ENCODE measurements around the gene CLDN9. TPM values are rescaled to one million over a fixed set of nuclear protein-coding genes. Genes with fewer than 3 reads are reported as not detected.

The CLDN9 gene
- total RNA-seq, 1 experiment from 2014 or later = not detected

DNA sequence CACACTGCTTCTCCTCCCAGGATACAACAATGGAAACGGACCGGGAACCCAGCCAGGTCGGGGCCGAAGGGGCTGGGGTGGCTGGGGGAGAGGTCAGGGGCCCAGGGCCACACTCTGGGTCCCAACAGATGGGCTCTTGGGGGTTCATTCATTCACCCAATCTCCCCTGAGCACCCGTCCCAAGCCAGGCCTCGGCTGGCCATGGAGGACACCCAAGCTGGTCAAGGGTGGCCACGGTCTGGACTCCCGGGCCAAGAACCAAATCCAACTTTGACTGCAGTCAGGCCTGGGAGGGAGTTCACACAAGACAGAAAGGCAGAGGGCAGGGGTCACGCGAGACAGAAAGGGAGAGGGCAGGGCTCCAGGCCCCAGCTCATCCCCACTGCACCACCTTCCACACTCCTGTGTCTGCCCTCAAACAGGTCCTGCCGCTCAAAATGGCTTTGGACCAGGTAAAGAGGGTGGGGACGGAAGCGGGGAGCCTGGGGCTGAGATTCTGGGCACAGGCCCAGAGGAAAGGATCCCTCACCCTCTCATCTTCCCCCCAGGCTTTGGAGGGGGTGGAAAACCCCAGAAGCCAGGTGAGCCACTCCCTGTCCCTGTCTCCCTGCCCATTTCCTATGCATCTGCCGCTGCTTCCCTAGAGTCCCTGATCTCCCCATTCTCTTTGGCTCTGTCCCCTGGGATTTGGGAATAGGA, 20.2 kb upstream of the CLDN9 start:
- no peak for DNase-seq (ENCODE audit: low read depth in 1 of 2, low spot score in 2 of 2)
- Histone ChIP-seq H3K27ac (no peak overlapping the region), H3K27me3 (replicated peaks) (peaks cover 25% of the 10 kb centered on the region), H3K4me3 (no peak overlapping the region), H3K9me3 (replicated peaks) (no peaks in the 10 kb centered on the region), H3K4me1 (replicated peaks) (no peaks in the 10 kb centered on the region), H3K36me3 (no peaks in the 10 kb centered on the region)

DNA sequence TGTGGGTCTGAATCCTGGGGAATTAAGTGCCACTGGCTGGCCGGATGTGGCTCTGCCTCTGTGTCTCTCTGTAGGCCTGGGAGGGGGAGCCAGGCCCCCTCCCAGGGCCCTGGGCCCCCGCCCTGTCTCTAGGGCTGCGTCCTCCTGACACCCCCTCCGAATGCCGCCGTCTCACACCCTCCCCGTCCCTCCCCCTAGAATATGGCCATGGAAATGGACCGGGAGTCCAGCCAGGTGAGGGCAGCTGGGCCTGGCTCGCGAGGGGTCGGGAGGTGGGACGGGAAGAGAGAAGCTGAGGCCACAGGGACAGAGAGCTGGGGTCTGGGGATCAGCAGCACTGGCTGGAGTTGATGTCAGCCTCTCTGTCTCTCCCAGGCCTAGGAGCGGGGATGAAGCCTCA, 16.4 kb upstream of the CLDN9 start:
- H3K27ac ChIP-seq = no peak overlapping the region
- H3K9me3 ChIP-seq (replicated peaks) = no peaks in the 10 kb centered on the region
- DNase-seq (ENCODE audit: low read depth in 1 of 2, low spot score in 2 of 2) = no peak
- H3K27me3 ChIP-seq (replicated peaks) = peaks cover 54% of the 10 kb centered on the region
- no peaks in the 10 kb centered on the region for H3K4me1 ChIP-seq (replicated peaks)
- H3K4me3 ChIP-seq = no peak overlapping the region
- no peaks in the 10 kb centered on the region for H3K36me3 ChIP-seq

DNA sequence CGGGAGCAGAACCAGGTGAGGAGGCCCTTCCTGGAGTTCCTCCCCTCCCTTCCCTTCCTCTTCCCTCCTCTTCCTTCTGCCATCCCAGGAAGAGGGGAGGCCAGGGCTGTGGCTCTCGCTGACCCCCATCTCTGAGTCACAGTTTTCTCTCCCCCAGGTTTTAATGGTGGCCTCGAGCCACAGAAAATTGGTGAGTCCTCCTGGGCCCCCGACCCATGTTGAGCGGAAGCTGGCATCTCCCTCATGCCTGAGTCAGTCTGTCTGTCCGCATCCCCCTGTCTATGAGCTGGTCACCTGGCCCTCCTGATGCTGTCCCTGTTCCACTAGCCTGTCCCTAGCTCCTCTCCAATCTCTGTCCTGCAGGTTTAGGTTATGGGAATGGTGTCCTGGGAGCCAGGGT, 12.8 kb upstream of the CLDN9 start:
- Histone ChIP-seq H3K36me3 (no peaks in the 10 kb centered on the region), H3K27ac (no peak overlapping the region), H3K27me3 (replicated peaks) (peaks cover 68% of the 10 kb centered on the region), H3K4me3 (no peak overlapping the region), H3K9me3 (replicated peaks) (no peaks in the 10 kb centered on the region), H3K4me1 (replicated peaks) (no peaks in the 10 kb centered on the region)
- no peak for DNase-seq (ENCODE audit: low read depth in 1 of 2, low spot score in 2 of 2)

DNA sequence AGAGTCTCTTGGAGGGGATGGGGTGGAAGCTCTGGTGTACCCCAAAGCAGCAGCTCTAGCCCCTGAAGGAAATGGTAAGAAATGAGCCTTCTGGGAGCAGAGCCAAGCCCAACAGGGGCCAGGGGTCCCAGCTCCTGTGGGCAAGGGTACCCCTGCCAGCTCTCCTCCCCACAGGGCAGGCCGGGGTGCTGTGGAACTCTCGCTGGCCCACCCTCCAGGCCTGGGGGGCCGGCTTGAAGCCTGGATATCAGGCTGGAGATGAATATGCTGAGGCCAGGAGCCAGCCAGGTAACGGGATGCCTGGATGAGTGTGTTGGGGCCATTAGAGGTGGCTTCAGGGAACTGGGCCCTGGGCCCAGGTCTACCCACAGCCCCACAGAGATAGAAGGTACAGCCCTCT, 12.2 kb upstream of the CLDN9 start:
- Histone ChIP-seq H3K9me3 (replicated peaks) (no peaks in the 10 kb centered on the region), H3K36me3 (no peaks in the 10 kb centered on the region), H3K27ac (no peak overlapping the region), H3K4me1 (replicated peaks) (no peaks in the 10 kb centered on the region), H3K4me3 (no peak overlapping the region), H3K27me3 (replicated peaks) (peaks cover 74% of the 10 kb centered on the region)
- DNase-seq (ENCODE audit: low read depth in 1 of 2, low spot score in 2 of 2) = no peak

DNA sequence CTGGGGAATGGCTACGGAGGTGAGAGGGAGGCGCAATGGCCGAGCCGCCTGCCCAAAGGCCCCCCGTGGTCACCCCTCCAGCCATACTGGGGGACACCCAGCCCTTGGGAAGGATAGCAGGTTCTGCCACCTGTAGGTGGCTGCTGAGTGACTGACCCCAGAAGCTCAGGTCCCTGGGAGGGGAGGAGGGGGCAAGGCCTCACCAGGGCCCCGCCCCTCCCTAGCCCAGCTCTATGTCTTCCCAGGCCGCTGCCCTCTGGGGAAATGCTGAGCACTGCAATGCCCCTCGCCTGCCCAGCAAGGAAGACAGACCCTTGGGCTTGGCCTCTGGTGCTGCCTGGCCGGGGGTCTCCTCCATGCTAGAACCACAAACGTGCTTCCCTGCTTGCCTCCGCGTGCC, 11.4 kb upstream of the CLDN9 start:
- H3K27ac ChIP-seq = no peak overlapping the region
- no peaks in the 10 kb centered on the region for H3K36me3 ChIP-seq
- DNase-seq (ENCODE audit: low read depth in 1 of 2, low spot score in 2 of 2) = no peak
- H3K9me3 ChIP-seq (replicated peaks) = no peaks in the 10 kb centered on the region
- no peaks in the 10 kb centered on the region for H3K4me1 ChIP-seq (replicated peaks)
- H3K4me3 ChIP-seq = no peak overlapping the region
- peaks cover 78% of the 10 kb centered on the region for H3K27me3 ChIP-seq (replicated peaks)

DNA sequence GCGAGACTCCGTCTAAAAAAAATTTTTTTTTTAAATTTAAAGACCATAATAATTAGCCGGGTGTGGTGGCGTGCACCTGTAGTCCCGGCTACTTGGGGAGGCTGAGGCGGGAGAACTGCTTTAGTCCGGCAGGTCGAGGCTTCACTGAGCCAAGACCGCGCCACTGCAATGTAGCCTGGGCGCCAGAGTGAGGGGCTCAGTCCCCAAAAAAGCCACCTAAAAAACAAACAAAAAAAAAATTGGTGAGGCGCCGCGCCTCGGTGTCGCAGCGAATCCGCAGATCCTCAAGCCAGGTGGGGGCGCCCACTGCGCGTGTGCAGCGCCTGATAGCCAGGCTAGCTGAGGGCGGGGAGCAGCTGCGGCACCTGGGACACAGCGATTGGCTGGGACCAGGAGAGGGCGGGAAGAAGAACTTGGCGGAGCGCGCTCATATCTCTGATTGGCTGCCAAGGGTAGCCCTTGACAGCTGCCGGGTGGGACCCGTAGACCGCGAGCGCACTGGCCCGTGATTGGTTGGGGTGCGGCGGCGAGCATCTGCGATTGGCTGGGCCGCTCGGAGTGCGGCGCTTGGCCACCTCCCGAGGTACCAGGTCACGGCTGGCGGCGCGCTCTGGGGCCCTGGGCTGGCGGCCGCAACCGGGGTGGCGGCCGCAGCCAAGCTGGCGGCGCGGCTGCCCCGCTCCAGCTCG, 9.0 kb upstream of the CLDN9 start:
- Histone ChIP-seq H3K9me3 (replicated peaks) (no peaks in the 10 kb centered on the region), H3K27ac (no peak overlapping the region), H3K4me3 (no peak overlapping the region; the same call in 1 of the 2 replicates), H3K27me3 (replicated peaks) (peaks cover 79% of the 10 kb centered on the region), H3K4me1 (replicated peaks) (no peaks in the 10 kb centered on the region), H3K36me3 (no peaks in the 10 kb centered on the region)
- peak; percentile 94 to 97 for DNase-seq (ENCODE audit: low read depth in 1 of 2, low spot score in 2 of 2)

DNA sequence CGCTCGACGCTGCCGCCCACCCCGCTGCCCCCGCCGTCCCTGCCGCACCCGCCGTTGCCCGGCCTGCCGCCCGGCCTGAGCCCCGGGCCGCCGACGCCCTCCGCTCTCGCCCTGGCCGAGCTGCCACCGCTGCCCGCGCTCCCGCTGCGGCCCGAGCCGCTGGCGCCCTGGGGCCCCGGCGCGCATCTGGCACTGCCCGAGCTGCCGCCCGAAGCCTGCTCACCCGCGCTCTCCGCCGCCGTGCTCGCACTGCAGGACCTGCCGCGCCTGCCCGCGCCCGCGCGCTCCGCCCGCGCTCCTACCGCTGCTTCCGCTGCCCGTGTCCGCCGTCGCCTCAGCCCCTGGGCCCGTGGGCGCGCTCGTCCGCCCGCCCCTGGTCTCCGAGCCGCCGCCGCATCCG, 8.4 kb upstream of the CLDN9 start:
- Histone ChIP-seq H3K9me3 (replicated peaks) (no peaks in the 10 kb centered on the region), H3K27me3 (replicated peaks) (peaks cover 80% of the 10 kb centered on the region), H3K36me3 (no peaks in the 10 kb centered on the region), H3K4me3 (no peak overlapping the region; the same call in 1 of the 2 replicates), H3K27ac (no peak overlapping the region), H3K4me1 (replicated peaks) (no peaks in the 10 kb centered on the region)
- DNase-seq (ENCODE audit: low read depth in 1 of 2, low spot score in 2 of 2) = no peak

DNA sequence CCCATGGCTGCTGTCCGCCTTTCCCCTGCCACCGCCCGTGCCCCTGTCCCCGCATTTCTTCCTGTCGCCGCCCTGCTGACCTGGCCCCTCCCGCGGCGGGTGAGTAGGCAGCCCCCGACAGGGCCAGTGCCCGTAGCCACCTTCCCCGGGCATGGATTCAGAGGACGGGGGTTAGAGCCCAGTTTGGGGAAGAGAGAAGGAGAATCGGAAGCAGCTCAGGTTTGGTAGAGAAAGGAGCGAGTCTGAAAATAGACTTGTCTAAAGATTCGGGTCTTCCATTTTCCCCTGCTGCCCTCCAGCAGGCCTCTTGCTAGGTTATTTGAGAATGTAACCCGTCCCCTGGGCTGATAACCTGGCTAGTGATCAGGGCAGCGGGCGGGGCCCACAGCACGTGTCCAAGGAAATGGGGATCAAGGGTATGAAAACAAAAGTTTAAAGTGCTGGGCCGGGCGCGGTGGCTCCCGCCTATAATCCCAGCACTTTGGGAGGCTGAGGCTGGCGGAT, 7.9 kb upstream of the CLDN9 start:
- DNase-seq (ENCODE audit: low read depth in 1 of 2, low spot score in 2 of 2) = no peak
- no peak overlapping the region for H3K4me3 ChIP-seq
- H3K36me3 ChIP-seq = no peaks in the 10 kb centered on the region
- no peak overlapping the region for H3K27ac ChIP-seq
- peaks cover 82% of the 10 kb centered on the region for H3K27me3 ChIP-seq (replicated peaks)
- H3K9me3 ChIP-seq (replicated peaks) = no peaks in the 10 kb centered on the region
- no peaks in the 10 kb centered on the region for H3K4me1 ChIP-seq (replicated peaks)

DNA sequence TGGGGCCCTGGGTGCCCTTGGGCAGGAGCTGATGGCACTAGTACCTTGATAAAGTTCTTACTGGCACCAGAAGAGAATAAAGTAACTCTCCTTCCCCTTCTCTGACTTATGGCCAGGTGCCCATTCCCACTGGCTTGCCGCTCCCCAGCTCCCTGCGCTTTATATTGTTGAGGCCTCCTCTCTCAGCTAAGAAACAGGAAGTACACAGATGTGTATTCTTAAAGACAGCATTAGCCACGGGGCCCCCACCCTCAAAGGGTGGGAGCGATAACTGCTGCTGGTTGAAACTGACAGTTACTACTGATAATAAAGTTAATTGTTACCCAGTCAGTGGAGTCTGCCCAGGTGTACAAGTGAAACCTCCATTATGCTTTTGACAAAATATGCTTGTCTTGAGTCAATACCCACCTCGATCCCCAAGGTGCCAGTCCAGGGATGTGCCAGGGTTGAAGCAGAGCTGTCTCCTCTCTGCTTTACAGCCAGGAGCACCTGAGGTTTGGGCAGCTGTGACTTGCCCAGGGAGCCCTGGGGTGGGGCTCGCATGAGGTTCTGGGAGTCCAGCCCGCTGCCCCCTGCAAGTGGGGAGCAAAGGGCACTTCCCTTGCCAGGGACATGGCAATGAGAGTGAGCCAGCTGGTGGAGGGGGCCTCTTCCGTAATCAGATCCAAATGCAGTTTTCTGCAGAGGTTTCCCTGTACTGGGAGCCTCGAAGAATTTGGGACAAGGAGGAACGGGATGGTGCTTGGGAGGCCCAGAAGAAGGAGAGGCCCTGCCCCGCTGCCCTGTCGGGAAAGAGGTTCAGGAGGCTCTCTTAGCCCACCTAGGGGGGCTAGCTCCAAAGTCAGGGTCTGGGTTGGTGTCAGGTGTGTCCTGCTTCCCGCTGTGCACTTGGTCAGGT, 5.4 kb upstream of the CLDN9 start:
- no peaks in the 10 kb centered on the region for H3K9me3 ChIP-seq (replicated peaks)
- no peak overlapping the region for H3K4me3 ChIP-seq
- no peaks in the 10 kb centered on the region for H3K4me1 ChIP-seq (replicated peaks)
- H3K36me3 ChIP-seq = no peaks in the 10 kb centered on the region
- H3K27ac ChIP-seq = no peak overlapping the region
- H3K27me3 ChIP-seq (replicated peaks) = peaks cover 75% of the 10 kb centered on the region
- DNase-seq (ENCODE audit: low read depth in 1 of 2, low spot score in 2 of 2) = no peak

DNA sequence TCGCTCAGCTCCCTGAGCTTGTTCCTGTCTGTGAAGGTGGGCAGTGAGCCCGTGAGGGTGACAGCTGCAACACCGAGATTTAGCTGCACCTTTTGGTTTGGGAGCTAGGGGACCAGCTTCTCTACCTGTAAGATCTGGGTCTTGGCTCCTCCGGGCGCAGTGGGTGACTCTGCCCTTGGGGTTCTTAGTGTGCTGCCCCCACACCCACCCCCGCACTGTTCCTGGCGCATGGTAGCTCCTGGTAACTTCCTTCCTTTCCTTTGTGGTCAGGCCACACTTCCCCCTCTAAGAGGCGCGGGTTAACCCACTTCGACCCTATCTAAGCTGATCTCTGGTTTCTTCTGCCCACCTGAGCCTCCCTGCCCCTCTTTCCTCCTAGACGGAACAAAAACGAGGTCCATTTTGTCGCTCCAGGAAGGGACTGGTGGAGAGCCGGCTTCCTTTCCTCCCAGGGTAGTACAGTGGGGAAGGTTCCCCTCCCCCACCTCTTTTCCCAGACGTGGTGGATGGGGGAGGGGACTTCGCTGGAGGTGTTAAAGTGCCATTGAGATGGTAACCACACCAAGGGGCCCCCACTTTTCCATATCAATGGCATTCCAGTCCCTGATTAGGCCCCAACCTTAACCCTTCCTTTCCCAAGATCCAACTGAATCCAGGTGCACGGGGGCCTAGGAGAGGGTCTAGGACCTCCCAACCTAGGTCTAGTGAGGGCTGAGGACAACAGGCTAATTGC, 4.6 kb upstream of the CLDN9 start:
- H3K4me1 ChIP-seq (replicated peaks) = no peaks in the 10 kb centered on the region; the same call in 1 of the 2 replicates
- no peak overlapping the region for H3K4me3 ChIP-seq
- H3K9me3 ChIP-seq (replicated peaks) = no peaks in the 10 kb centered on the region
- no peak for DNase-seq (ENCODE audit: low read depth in 1 of 2, low spot score in 2 of 2)
- H3K36me3 ChIP-seq = no peaks in the 10 kb centered on the region
- no peak overlapping the region for H3K27ac ChIP-seq
- H3K27me3 ChIP-seq (replicated peaks) = peaks cover 76% of the 10 kb centered on the region

DNA sequence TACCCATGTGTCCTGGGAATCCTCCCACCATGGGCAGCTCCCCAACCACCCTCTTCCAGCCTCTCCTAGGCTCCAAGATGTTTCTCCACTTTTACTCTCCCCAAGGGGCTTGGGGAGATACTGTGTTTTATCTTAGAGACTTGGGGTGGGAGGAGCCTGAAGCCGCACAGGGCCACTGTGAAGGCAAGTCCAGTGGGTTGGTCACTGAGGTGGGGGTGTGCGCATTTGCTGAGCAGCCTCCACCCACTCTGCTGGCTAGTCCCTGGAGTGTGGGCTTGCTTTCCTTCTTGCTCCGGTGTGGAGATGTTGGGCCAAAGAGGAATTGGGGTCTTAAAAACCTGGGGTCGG, 4.1 kb upstream of the CLDN9 start:
- no peaks in the 10 kb centered on the region for H3K9me3 ChIP-seq (replicated peaks)
- H3K36me3 ChIP-seq = no peaks in the 10 kb centered on the region
- H3K4me3 ChIP-seq = no peak overlapping the region
- H3K27ac ChIP-seq = no peak overlapping the region
- H3K4me1 ChIP-seq (replicated peaks) = no peaks in the 10 kb centered on the region; the same call in 1 of the 2 replicates
- peaks cover 82% of the 10 kb centered on the region for H3K27me3 ChIP-seq (replicated peaks)
- DNase-seq (ENCODE audit: low read depth in 1 of 2, low spot score in 2 of 2) = no peak

DNA sequence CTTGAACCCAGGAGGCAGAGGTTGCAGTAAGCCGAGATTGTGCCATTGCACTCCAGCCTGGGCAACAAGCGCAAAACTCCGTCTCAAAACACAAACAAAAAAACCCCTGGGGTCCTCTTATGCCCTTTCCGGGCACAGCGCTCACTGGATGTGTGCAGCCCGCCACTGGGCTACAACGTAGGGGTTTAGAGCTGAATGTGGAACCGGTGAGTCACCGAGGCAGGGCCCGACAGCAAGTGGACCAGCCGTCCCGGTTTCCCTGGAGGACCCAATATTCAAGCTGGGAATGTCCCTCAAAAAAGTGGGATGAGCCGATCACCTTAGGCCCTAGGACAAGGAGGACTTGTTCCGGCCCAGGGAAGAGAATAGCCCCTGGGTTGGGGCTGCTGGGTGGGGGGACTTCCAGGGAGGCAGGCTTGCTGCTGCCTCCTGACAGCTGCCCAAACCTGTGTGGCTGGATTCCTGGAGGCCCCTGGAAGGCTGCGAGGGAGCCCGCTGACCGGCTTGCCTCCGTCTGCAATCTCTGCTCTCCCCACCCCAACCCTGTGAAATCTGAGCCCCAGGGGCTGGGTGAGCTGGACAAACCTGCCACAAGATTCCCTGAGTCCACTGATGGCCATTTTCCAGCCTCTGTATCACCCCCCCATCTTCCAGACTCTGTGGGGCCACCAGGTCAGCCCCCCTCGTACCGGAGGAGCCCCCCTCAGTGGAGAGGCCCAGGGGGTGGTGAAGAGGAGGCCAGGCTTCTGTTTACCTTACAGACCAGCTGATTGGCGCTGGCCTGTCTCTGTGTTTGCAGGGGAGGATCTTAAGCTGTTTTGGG, 2.9 kb upstream of the CLDN9 start:
- H3K36me3 ChIP-seq = no peaks in the 10 kb centered on the region

DNA sequence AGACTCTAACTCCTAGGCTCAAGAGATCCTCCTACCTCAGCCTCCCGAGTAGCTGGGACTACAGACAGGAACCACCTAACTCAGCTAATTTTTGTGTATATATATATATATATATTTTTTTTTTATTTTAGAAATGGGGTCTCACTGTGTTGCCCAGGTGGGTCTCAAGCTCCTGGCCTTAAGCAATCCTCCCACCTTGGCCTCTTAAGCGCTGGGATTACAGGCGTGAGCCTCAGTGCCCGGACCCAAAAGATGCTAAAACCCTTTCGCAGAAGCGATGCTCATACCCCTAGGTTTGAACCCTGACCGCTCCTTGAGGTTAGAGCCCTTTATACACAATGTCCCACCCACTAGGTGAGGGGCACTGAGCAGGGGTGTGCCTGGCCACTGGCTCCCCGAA, 2.2 kb upstream of the CLDN9 start:
- H3K27me3 ChIP-seq (replicated peaks) = peaks cover 82% of the 10 kb centered on the region
- no peak for DNase-seq (ENCODE audit: low read depth in 1 of 2, low spot score in 2 of 2)

More for the DNA sequence above, 2.9 kb upstream of the CLDN9 start:
- Histone ChIP-seq H3K4me3 (no peak overlapping the region), H3K4me1 (replicated peaks) (no peaks in the 10 kb centered on the region; the same call in 1 of the 2 replicates), H3K9me3 (replicated peaks) (no peaks in the 10 kb centered on the region), H3K27me3 (replicated peaks) (peaks cover 89% of the 10 kb centered on the region), H3K27ac (no peak overlapping the region)
- no peak for DNase-seq (ENCODE audit: low read depth in 1 of 2, low spot score in 2 of 2)

More for the DNA sequence above, 2.2 kb upstream of the CLDN9 start:
- H3K4me3 ChIP-seq = no peak overlapping the region
- H3K4me1 ChIP-seq (replicated peaks) = no peaks in the 10 kb centered on the region; the same call in 1 of the 2 replicates
- no peaks in the 10 kb centered on the region for H3K36me3 ChIP-seq
- no peaks in the 10 kb centered on the region for H3K9me3 ChIP-seq (replicated peaks)
- no peak overlapping the region for H3K27ac ChIP-seq
